Gastroesophageal sphincter (tissue), 3 donors: ENCODE measurements around the gene MAMSTR.
"Not testable (repeated sequence)": the region's sequence is repeated elsewhere in the genome, so short reads cannot be mapped to it uniquely, and the experiment has no call there.

Experiments
- EP300 ChIP-seq: sonication (generic); formaldehyde crosslinking; IDR thresholded peaks from one replicate; pipeline ENCODE4 v1.6.1; 2017; ENCODE audit warnings: antibody characterized with exemption, mild to moderate bottlenecking
- POLR2A ChIP-seq, 2 donors: fragments of 450-650 bp; IDR thresholded peaks; one replicate each; pipeline ENCODE4 v1.6.1; 2017; ENCODE audit warnings: antibody characterized with exemption in 2 of 2, mild to moderate bottlenecking in 2 of 2, moderate library complexity in 1 of 2
- POLR2AphosphoS5 ChIP-seq: sonication (generic); formaldehyde crosslinking; IDR thresholded peaks from one replicate; pipeline ENCODE4 v1.6.1; 2017; ENCODE audit warnings: antibody characterized with exemption
- TF ChIP-seq, protein P1 (sequence below), 4 experiments: fragments of 200-600 bp in 2 of 4; fragments of 450-650 bp in 2 of 4; sonication (generic) in 1 of 4; IDR thresholded peaks; one replicate each; pipeline ENCODE4 v1.5.1; 2017 to 2019; ENCODE audit warnings: antibody characterized with exemption in 4 of 4, mild to moderate bottlenecking in 2 of 4, moderate library complexity in 2 of 4

DNA sequence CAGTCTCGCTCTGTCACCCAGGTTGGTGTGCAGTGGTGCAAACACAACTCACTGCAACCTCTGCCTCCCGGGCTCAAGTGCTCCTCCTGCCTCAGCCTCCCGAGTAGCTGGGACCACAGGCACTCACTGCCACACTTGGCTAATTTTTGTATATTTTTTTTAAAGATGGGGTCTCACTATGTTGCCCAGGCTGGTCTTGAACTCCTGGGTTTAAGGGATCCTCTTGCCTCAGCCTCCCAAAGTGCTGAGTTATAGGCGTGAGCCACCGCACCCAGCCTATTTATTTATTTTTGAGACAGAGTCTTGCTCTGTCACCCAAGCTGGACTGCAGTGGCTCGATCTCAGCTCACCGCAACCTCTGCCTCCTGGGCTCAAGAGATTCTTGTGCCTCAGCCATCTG is 32.9 kb downstream of the MAMSTR start:
- TF ChIP-seq, protein P1, sequence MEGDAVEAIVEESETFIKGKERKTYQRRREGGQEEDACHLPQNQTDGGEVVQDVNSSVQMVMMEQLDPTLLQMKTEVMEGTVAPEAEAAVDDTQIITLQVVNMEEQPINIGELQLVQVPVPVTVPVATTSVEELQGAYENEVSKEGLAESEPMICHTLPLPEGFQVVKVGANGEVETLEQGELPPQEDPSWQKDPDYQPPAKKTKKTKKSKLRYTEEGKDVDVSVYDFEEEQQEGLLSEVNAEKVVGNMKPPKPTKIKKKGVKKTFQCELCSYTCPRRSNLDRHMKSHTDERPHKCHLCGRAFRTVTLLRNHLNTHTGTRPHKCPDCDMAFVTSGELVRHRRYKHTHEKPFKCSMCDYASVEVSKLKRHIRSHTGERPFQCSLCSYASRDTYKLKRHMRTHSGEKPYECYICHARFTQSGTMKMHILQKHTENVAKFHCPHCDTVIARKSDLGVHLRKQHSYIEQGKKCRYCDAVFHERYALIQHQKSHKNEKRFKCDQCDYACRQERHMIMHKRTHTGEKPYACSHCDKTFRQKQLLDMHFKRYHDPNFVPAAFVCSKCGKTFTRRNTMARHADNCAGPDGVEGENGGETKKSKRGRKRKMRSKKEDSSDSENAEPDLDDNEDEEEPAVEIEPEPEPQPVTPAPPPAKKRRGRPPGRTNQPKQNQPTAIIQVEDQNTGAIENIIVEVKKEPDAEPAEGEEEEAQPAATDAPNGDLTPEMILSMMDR (IDR thresholded peaks at IDR 0.05) = not testable (repeated sequence)
- not testable (repeated sequence) for TF ChIP-seq POLR2AphosphoS5; POLR2A (IDR thresholded peaks at IDR 0.05); EP300
